Measurements from ENCODE around the gene AOPEP. TPM values are rescaled to one million over a fixed set of nuclear protein-coding genes. Genes with fewer than 3 reads are reported as not detected.

Gene AOPEP
- total RNA-seq, 2 experiments from 2014 or later, result 6.9 to 7.0 TPM

DNA sequence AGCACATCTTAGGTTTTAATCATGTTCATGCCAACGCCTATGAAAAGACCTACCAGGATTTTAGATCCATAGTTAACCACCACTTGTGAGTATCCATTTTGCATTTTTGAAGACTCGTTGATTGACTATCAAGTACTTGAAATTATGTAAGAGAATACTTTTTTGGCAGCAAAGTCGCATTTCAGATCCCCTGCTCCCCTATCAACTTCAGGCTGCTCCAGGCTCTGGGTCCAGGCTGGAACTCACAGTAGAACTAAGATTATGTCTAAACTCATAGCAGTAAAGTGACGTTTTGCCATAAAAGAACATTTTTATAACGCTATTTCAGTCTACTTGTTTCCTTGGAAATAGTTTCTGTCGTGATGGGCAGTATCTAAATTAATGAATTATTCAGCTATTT lies 323.3 kb downstream of the AOPEP start:
- H3K27me3 ChIP-seq (ENCODE audit: control insufficient read depth in 1 of 2, insufficient read depth in 2 of 2, low read length in 2 of 2), result peaks cover 7 to 25% of the 10 kb centered on the region in 2 experiments
- no peak overlapping the region for H3K27ac Mint-ChIP-seq
- H3K36me3 Mint-ChIP-seq (ENCODE audit: low read depth), result no peaks in the 10 kb centered on the region
- ChIA-PET CTCF (no interaction called here), POLR2A (interaction anchor here (1.4 kb wide), 1 partner anchor 324 kb away, joined by 4 read pairs; the partner anchor contains the start of gene AOPEP)
- no peak overlapping the region for H3K4me3 ChIP-seq (ENCODE audit: low read length)
- ATAC-seq (ENCODE audit: poor library complexity), result no peak
- no peaks in the 10 kb centered on the region for H3K9me3 ChIP-seq (ENCODE audit: control insufficient read depth in 1 of 2, insufficient read depth in 1 of 2, low read length in 2 of 2)
- H3K27me3 Mint-ChIP-seq, result peaks cover 39% of the 10 kb centered on the region
- H3K9me3 Mint-ChIP-seq, result no peaks in the 10 kb centered on the region
- peaks cover 10% of the 10 kb centered on the region for H3K4me1 Mint-ChIP-seq (ENCODE audit: low read depth)
- no peak overlapping the region for H3K27ac ChIP-seq (ENCODE audit: low read depth in 1 of 2, low read length in 2 of 2)
- H3K36me3 ChIP-seq (ENCODE audit: insufficient read depth, low read length), result no peaks in the 10 kb centered on the region
- TF ChIP-seq, protein P1, sequence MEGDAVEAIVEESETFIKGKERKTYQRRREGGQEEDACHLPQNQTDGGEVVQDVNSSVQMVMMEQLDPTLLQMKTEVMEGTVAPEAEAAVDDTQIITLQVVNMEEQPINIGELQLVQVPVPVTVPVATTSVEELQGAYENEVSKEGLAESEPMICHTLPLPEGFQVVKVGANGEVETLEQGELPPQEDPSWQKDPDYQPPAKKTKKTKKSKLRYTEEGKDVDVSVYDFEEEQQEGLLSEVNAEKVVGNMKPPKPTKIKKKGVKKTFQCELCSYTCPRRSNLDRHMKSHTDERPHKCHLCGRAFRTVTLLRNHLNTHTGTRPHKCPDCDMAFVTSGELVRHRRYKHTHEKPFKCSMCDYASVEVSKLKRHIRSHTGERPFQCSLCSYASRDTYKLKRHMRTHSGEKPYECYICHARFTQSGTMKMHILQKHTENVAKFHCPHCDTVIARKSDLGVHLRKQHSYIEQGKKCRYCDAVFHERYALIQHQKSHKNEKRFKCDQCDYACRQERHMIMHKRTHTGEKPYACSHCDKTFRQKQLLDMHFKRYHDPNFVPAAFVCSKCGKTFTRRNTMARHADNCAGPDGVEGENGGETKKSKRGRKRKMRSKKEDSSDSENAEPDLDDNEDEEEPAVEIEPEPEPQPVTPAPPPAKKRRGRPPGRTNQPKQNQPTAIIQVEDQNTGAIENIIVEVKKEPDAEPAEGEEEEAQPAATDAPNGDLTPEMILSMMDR (IDR thresholded peaks at IDR 0.05), result no peak
- H3K4me1 ChIP-seq (ENCODE audit: insufficient read depth, low read length), result peaks cover 6% of the 10 kb centered on the region
- no peak for DNase-seq
- H3K4me3 Mint-ChIP-seq, result no peak overlapping the region
- intact Hi-C loops (cut with DNase I, micrococcal nuclease), result no loop called here

DNA sequence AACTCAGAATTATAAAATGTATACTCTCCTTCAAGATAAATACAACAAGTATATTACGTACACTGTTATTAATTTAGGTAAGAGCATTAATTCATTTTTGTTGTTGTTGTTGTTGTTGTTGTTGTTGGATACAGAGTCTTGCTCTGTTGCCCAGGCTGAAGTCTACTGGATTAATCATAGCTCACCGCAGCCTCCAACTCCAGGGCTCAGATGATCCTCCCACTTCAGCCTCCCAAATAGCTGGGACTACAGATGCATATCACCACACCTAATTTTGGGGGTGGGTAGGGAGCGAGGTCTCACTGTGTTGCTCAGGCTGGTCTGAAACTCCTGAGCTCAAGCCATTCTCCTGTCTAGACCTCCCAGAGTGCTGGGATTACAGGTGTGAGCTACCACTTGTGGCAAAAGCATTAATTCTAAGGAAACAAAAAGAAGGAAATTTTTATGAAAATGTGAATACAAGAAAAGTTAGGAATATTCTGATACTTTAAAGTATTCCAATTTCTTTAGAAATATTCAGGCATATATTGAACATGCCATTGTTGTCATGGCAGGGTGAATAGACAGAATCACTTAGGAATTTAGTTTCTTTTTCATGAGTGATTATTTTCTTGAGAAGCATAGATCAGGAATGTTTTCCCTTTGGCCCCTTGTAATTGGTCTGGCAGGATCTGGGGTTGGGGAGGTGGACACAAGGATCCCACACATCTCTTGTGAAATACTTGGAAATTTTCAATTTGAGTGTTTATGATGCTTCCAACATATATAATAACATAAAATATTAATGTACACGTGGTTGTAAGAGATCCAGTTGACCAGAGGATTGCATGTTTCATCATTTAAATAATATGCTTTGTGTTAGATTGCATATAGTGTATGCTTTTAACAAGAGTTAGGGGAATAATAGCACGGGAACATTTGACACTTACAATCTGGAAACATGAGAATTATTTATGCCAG lies 327.4 kb downstream of the AOPEP start:
- Mint-ChIP-seq H3K27me3 (peaks cover 24% of the 10 kb centered on the region), H3K27ac (no peak overlapping the region), H3K9me3 (no peaks in the 10 kb centered on the region), H3K4me1 (ENCODE audit: low read depth) (peaks cover 3% of the 10 kb centered on the region), H3K4me3 (no peak overlapping the region), H3K36me3 (ENCODE audit: low read depth) (no peaks in the 10 kb centered on the region)
- Histone ChIP-seq H3K36me3 (ENCODE audit: insufficient read depth, low read length) (no peaks in the 10 kb centered on the region), H3K27ac (ENCODE audit: low read depth in 1 of 2, low read length in 2 of 2) (no peak overlapping the region), H3K4me3 (ENCODE audit: low read length) (no peak overlapping the region), H3K4me1 (ENCODE audit: insufficient read depth, low read length) (peaks cover 1% of the 10 kb centered on the region), H3K9me3 (ENCODE audit: control insufficient read depth in 1 of 2, insufficient read depth in 1 of 2, low read length in 2 of 2) (no peaks in the 10 kb centered on the region), H3K27me3 (ENCODE audit: control insufficient read depth in 1 of 2, insufficient read depth in 2 of 2, low read length in 2 of 2) (peaks cover 2 to 20% of the 10 kb centered on the region in 2 experiments)
- CTCF ChIA-PET, result no interaction called here
- ATAC-seq (ENCODE audit: poor library complexity) (no peak), DNase-seq (no peak)
- POLR2A ChIA-PET, result no interaction called here
- TF ChIP-seq, protein P1 (IDR thresholded peaks at IDR 0.05), result no peak
- intact Hi-C loops (cut with DNase I, micrococcal nuclease), result no loop called here

DNA sequence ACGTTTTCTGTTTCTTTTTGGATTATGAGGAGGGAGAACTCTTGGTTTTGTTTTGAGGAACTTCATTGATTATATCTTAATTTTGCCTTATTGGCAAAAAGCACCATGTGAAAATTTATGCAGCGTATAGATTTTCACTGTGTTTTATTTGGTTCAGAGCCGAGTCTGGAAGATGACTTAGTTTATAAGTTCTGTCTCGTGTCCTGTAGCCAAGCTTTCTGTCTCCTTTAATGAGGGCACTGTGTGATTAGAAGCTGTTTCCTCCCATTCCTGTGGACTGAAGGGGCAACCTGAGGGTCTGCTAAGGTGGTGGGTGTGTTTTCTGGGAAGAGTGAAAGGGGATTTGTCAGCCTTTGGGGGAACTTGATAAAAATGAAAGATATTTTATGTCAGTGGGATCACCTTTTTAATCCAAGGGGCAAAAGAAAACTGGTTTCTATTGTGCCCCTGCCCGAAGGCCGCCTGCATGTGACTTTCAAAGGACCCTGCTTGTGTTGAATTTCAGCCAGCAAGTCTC lies 328.9 kb downstream of the AOPEP start:
- Histone ChIP-seq H3K27ac (ENCODE audit: low read depth in 1 of 2, low read length in 2 of 2) (no peak overlapping the region), H3K36me3 (ENCODE audit: insufficient read depth, low read length) (no peaks in the 10 kb centered on the region), H3K27me3 (ENCODE audit: control insufficient read depth in 1 of 2, insufficient read depth in 2 of 2, low read length in 2 of 2) (peaks cover 0 to 4% of the 10 kb centered on the region in 2 experiments), H3K9me3 (ENCODE audit: control insufficient read depth in 1 of 2, insufficient read depth in 1 of 2, low read length in 2 of 2) (no peaks in the 10 kb centered on the region), H3K4me3 (ENCODE audit: low read length) (no peak overlapping the region), H3K4me1 (ENCODE audit: insufficient read depth, low read length) (no peaks in the 10 kb centered on the region)
- Mint-ChIP-seq H3K36me3 (ENCODE audit: low read depth) (no peaks in the 10 kb centered on the region), H3K9me3 (no peaks in the 10 kb centered on the region), H3K27ac (no peak overlapping the region), H3K27me3 (peaks cover 10% of the 10 kb centered on the region), H3K4me3 (no peak overlapping the region), H3K4me1 (ENCODE audit: low read depth) (no peaks in the 10 kb centered on the region)
- POLR2A ChIA-PET, result no interaction called here
- no peak for DNase-seq
- no peak for ATAC-seq (ENCODE audit: poor library complexity)
- intact Hi-C loops (cut with DNase I, micrococcal nuclease), result no loop called here
- CTCF ChIA-PET, result no interaction called here
- TF ChIP-seq, protein P1 (IDR thresholded peaks at IDR 0.05), result no peak

Data from CD4-positive, alpha-beta T cell (primary cell).